ENCODE results near the gene BMPR1A. TPM values are rescaled to one million over a fixed set of nuclear protein-coding genes. Genes with fewer than 3 reads are reported as not detected.

Gene BMPR1A
- polyA plus RNA-seq, 2 of the 4 experiments (the other 2 are of a cell fraction): 25.5 to 39.0 TPM

DNA sequence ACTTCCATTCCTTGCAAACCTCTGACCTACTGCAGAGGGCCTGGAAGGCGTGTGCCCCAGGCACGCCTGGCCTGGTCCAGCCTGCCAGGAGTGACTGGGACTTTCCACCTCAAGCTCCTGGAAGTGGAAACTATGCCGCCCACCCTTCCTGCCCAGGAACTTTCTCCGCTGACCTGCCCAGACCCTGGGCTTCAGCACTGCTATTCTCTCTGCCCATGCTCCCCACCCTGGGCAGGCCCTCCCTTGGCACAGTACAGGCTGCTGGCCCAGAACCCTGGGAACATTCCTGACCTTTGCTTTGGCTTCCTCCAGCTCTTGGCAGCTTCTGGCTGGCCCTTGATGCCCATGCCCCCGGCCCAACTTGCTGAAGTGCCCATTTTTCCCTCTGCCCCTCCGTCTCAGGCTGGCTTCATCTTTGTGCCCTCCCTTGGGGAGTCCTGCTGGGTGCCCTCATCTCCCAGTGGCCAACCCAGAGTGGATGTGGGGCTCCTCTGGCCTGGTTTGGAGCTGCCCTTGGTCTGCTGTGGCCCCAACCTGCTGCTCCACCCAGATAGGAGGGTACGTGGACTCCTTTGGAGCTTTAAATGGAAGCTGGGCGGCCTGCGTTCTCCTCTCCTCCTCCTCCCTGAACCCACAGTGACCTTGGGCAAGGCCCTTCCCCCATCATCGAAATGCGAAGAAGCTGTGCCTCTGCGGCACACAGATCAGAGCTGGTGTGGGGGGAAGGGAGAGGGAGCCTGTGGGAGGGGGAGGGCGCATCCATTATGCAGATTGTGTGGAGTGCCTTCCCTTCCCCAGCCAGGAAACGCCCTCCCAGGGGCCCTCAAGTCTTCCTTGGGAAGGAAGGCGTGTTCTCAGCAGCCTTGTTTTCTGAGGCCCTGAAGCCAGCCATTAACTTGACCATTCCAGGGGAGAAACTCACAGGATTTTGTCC is 197.6 kb downstream of the BMPR1A start:
- Histone ChIP-seq H3K4me1 (peaks cover 30% of the 10 kb centered on the region), H3K9me3 (no peaks in the 10 kb centered on the region), H3K27ac (peak overlapping the region in 1 of 2 experiments; percentile 48; a peak in 3 of 6 replicates), H3K4me2 (0 out of 3 replicates have a peak overlapping the region, but pooled peaks have one; percentile 7), H3K4me3 (no peak overlapping the region)
- no peak for DNase-seq (ENCODE audit: low read depth in 1 of 2, low spot score in 1 of 2)
- TF ChIP-seq MYC (IDR thresholded peaks at IDR 0.05; ENCODE audit: borderline replicate concordance, low read length) (no peak), HOXB5 (CRISPR knock-in tag; IDR thresholded peaks at IDR 0.05) (no peak)
- TF ChIP-seq, protein P1, sequence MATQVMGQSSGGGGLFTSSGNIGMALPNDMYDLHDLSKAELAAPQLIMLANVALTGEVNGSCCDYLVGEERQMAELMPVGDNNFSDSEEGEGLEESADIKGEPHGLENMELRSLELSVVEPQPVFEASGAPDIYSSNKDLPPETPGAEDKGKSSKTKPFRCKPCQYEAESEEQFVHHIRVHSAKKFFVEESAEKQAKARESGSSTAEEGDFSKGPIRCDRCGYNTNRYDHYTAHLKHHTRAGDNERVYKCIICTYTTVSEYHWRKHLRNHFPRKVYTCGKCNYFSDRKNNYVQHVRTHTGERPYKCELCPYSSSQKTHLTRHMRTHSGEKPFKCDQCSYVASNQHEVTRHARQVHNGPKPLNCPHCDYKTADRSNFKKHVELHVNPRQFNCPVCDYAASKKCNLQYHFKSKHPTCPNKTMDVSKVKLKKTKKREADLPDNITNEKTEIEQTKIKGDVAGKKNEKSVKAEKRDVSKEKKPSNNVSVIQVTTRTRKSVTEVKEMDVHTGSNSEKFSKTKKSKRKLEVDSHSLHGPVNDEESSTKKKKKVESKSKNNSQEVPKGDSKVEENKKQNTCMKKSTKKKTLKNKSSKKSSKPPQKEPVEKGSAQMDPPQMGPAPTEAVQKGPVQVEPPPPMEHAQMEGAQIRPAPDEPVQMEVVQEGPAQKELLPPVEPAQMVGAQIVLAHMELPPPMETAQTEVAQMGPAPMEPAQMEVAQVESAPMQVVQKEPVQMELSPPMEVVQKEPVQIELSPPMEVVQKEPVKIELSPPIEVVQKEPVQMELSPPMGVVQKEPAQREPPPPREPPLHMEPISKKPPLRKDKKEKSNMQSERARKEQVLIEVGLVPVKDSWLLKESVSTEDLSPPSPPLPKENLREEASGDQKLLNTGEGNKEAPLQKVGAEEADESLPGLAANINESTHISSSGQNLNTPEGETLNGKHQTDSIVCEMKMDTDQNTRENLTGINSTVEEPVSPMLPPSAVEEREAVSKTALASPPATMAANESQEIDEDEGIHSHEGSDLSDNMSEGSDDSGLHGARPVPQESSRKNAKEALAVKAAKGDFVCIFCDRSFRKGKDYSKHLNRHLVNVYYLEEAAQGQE (IDR thresholded peaks at IDR 0.05): no peak
- TF ChIP-seq, protein P2, sequence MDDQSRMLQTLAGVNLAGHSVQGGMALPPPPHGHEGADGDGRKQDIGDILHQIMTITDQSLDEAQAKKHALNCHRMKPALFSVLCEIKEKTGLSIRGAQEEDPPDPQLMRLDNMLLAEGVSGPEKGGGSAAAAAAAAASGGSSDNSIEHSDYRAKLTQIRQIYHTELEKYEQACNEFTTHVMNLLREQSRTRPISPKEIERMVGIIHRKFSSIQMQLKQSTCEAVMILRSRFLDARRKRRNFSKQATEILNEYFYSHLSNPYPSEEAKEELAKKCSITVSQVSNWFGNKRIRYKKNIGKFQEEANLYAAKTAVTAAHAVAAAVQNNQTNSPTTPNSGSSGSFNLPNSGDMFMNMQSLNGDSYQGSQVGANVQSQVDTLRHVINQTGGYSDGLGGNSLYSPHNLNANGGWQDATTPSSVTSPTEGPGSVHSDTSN (IDR thresholded peaks at IDR 0.05): no peak
- TF ChIP-seq, protein P3, sequence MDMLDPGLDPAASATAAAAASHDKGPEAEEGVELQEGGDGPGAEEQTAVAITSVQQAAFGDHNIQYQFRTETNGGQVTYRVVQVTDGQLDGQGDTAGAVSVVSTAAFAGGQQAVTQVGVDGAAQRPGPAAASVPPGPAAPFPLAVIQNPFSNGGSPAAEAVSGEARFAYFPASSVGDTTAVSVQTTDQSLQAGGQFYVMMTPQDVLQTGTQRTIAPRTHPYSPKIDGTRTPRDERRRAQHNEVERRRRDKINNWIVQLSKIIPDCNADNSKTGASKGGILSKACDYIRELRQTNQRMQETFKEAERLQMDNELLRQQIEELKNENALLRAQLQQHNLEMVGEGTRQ (IDR thresholded peaks at IDR 0.05): no peak
- FAIRE-seq: no peak
- ChIA-PET CTCF (interaction anchor here (0.8 to 4.9 kb wide), 6 partner anchors 8 to 20 kb away, joined by 3 to 42 read pairs (median 8); no protein-coding TSS in a partner anchor), POLR2A (interaction anchor here (0.9 kb wide), 1 partner anchor 17 kb away, joined by 3 read pairs; no protein-coding TSS in a partner anchor)
- peak; percentile 9 to 39; a peak in 4 of 6 replicates for ATAC-seq
- 71% methylated on average over 12 of the region's 15 CpGs for WGBS (ENCODE audit: missing lambda C conversion rate)

DNA sequence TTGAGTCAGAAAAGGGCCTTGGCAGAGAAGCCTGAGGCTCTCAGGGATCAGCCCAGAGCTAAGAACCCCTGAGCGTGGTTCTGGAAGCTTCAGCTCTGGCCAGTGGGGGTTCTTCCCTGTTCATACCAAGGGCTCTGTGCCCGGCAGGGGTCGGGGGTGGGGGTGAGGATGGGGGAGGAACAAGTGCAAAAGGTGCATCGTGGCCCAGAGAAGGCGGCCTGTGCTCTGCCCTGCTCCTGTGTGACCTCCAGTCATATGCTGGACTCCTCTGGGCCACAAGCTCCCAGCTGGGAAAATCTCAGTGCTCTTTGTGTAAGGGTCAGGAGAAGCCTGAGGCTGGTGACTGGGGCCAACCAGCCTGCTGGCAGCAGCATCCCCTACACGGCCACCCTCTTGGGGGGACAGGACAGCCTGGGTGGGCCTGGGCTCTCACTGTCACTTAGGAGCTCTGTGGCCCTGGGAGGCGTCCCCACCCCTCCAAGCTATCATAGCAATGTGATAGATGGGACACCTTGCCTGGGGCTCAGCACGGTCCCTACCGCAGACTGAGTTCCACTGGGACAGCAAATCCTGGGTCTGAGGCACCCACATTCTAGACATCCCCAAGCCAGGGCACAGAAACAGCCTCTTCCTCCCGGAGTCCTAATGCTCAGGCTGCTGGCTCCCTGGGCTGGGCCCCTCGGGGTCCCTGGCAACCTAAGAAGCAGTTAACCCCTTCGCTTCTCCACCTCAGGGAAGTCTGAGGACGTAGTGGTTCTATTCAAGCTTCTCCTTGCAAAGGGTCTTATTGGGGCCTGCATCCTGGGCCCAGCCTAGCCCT is 198.5 kb downstream of the BMPR1A start:
- H3K4me2 ChIP-seq: 0 out of 3 replicates have a peak overlapping the region, but pooled peaks have one; percentile 7
- no peak for DNase-seq (ENCODE audit: low read depth in 1 of 2, low spot score in 1 of 2)

DNA sequence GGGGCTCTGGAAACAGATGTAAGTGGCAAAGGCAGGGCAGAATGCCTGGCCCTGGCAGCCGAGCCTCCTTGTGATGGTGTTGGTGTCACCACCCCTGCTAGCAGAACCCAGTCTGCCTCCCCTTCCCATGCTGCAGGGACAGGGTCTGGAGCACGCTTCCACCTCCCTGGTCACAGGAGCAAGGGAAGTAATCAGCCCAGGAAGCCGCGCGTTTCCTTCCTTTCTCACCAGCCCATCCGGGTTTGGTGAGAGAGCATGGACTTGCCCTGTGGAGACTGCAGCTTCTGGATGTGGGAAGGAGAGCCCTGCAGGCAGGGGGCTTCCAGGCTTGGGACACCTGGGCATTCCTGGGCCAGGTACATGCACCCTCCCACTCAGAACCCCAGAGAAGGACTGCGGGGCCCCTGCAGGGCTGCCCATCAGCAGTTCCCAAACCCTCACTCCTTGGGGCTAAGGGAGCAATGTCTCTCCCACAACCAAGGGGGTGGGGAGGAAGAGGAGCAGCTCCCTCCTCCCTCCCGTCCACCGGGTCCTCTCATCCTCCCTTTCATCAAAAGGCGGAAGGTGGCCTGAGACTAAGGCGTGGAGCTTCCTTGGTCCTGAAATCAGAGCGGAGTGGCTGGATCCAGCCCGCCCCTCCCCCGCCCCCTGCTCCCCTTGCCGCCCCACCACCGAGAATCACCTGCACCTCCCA is 199.2 kb downstream of the BMPR1A start:
- Histone ChIP-seq H3K4me3 (no peak overlapping the region), H3K9me3 (no peaks in the 10 kb centered on the region), H3K4me1 (peaks cover 46% of the 10 kb centered on the region), H3K27ac (peak overlapping the region in 1 of 2 experiments; percentile 48; a peak in 1 of 6 replicates), H3K4me2 (no peak overlapping the region)
- WGBS (ENCODE audit: missing lambda C conversion rate): 82% methylated on average over 13 of the region's 16 CpGs
- no peak for ATAC-seq
- ChIA-PET CTCF (interaction anchor here (1.2 to 5.6 kb wide), 5 partner anchors 10 to 17 kb away, joined by 4 to 42 read pairs (median 14); partner anchors contain the start of gene ADIRF), POLR2A (interaction anchor here (1.8 kb wide), 1 partner anchor 15 kb away, joined by 5 read pairs; no protein-coding TSS in a partner anchor)
- no peak for FAIRE-seq
- no peak for DNase-seq (ENCODE audit: low read depth in 1 of 2, low spot score in 1 of 2)
- TF ChIP-seq POLR2AphosphoS2 (conservative IDR thresholded peaks at IDR 0.05; ENCODE audit: low read length) (no peak), CHD4 (IDR thresholded peaks at IDR 0.05; ENCODE audit: borderline replicate concordance) (no peak), RNF2 (IDR thresholded peaks at IDR 0.05; ENCODE audit: borderline replicate concordance, low read depth) (no peak), JUN (IDR thresholded peaks at IDR 0.05) (no peak), TFCP2L1 (CRISPR knock-in tag; IDR thresholded peaks at IDR 0.05) (no peak), EHF (CRISPR knock-in tag; IDR thresholded peaks at IDR 0.05) (no peak), FOSB (CRISPR knock-in tag; IDR thresholded peaks at IDR 0.05) (no peak)
- TF ChIP-seq, protein P4, sequence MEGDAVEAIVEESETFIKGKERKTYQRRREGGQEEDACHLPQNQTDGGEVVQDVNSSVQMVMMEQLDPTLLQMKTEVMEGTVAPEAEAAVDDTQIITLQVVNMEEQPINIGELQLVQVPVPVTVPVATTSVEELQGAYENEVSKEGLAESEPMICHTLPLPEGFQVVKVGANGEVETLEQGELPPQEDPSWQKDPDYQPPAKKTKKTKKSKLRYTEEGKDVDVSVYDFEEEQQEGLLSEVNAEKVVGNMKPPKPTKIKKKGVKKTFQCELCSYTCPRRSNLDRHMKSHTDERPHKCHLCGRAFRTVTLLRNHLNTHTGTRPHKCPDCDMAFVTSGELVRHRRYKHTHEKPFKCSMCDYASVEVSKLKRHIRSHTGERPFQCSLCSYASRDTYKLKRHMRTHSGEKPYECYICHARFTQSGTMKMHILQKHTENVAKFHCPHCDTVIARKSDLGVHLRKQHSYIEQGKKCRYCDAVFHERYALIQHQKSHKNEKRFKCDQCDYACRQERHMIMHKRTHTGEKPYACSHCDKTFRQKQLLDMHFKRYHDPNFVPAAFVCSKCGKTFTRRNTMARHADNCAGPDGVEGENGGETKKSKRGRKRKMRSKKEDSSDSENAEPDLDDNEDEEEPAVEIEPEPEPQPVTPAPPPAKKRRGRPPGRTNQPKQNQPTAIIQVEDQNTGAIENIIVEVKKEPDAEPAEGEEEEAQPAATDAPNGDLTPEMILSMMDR (IDR thresholded peaks at IDR 0.05): no peak
- TF ChIP-seq, protein P5, sequence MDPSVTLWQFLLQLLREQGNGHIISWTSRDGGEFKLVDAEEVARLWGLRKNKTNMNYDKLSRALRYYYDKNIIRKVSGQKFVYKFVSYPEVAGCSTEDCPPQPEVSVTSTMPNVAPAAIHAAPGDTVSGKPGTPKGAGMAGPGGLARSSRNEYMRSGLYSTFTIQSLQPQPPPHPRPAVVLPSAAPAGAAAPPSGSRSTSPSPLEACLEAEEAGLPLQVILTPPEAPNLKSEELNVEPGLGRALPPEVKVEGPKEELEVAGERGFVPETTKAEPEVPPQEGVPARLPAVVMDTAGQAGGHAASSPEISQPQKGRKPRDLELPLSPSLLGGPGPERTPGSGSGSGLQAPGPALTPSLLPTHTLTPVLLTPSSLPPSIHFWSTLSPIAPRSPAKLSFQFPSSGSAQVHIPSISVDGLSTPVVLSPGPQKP (IDR thresholded peaks at IDR 0.05; ENCODE audit: low read depth, low read length): no peak

More for the DNA sequence above, 198.5 kb downstream of the BMPR1A start:
- peak overlapping the region in 1 of 2 experiments; percentile 48; a peak in 3 of 6 replicates for H3K27ac ChIP-seq
- ATAC-seq (no peak), FAIRE-seq (no peak)
- CTCF ChIA-PET: interaction anchor here (1.1 to 4.9 kb wide), 6 partner anchors 9 to 21 kb away, joined by 3 to 42 read pairs (median 8); no protein-coding TSS in a partner anchor
- WGBS (ENCODE audit: missing lambda C conversion rate): 93% methylated on average over 5 of the region's 13 CpGs
- no peaks in the 10 kb centered on the region for H3K9me3 ChIP-seq
- POLR2A ChIA-PET: interaction anchor here (0.9 kb wide), 1 partner anchor 16 kb away, joined by 3 read pairs; no protein-coding TSS in a partner anchor
- peaks cover 39% of the 10 kb centered on the region for H3K4me1 ChIP-seq
- TF ChIP-seq ZC3H11A (IDR thresholded peaks at IDR 0.05): no peak
- TF ChIP-seq MYC (IDR thresholded peaks at IDR 0.05; ENCODE audit: borderline replicate concordance, low read length): no peak
- no peak for TF ChIP-seq MAFK (IDR thresholded peaks at IDR 0.05; ENCODE audit: partially characterized antibody)
- no peak overlapping the region for H3K4me3 ChIP-seq
